ENCODE measurements around the gene MGMT.
A peak's percentile ranks its signal among the peaks of the same experiment; 100 is the strongest.

The MGMT gene

DNA sequence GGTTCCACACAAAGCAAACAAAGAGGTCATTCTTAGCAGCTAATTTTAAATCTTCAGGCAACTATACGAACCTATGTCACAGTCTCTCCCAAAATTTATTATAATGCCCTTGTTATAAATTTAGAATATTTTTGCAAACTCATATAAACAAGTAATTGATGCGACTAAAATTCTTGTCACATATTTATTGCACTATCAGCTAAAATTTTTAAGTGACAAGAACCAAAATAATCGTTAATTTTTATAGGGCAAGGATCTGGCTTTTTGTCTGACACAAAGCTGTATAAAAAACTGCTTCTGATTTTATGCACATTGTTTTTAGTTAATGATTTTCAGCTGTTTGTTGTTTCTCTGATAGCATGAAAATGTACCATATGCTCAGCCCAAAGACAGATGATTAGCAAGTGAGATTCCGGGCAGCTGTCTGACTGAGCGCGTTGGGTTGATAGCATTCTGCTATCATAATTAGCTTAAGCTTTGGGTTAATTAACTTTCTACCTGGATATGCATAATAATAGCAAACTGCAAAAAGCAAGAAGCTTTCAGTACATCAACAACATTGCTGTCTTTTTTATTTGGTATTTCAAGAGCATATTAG is 136.0 kb downstream of the MGMT start:
- DNase-seq, result no peak

DNA sequence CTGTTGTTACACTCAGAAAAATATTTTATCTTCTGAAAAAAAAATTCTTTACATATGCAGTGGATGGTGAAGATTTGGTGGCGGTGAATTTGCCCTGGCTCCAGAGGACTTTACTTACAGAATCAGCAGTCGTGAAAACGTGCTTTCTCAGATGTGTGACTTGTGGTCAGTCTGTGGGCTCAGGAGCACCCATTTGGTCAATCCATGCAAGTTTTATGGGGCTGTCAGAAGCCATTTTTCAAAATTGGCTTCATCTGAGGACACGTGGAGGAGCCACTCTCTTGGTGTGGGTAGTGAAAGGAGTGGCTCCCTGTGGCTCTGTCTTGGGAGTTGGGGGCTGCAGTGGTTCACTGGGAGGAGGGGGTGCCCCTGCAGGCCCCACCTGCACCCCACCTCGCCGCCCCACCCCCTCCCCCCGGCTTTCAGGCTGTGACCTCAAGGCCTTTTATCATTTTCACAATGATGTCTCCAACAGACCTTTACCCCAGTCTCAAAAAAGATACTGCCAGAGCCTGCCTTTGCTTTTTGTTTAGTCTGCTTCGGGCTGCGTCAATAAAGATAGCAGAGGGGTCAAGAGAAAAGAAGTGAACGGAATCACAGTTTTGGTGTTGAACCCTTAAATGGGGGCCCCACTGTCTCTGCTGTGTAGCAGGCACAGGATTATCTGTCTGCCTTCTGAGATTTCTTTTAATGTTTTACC is 137.4 kb downstream of the MGMT start:
- DNase-seq, result no peak

- DNase-seq, result no peak
Measured at GRCh38 chr10:129605266-129605985, 138.4 kb downstream of the MGMT start.

DNA sequence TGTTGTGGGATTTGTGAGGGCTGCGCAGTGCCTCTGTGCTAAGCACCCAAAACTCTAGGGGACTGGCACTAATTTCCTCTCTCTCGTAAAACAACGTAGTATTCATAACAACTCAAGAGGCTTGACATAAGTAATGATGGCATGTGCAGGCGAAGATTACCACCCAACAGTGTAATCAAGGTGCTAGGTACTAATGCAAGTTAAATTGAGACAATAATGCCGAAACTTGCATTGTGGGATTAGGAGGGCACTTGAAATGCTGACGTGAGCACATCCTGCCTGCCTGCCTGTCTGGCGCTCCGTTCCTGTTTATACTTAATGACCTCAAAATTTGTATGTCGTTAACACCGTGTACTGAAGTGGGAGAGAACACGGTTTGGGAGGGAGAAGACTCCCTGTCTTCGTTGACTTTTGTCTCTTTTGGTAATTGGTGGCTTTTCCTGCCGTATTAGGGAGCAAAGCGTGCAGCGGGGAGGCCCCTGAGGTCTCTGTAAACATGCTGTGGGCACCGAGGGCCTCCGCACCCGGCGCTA is 139.0 kb downstream of the MGMT start:
- peak; percentile 2 for DNase-seq

- no peak for DNase-seq
Measured at GRCh38 chr10:129607607-129608109, 140.6 kb downstream of the MGMT start.

- no peak for DNase-seq
Measured at GRCh38 chr10:129608653-129609052, 141.6 kb downstream of the MGMT start.

GRCh38 chr10:129609551-129609950 is 142.5 kb downstream of the MGMT start:
- no peak for DNase-seq

- no peak for DNase-seq
Measured at GRCh38 chr10:129612481-129613109, 145.6 kb downstream of the MGMT start.

DNA sequence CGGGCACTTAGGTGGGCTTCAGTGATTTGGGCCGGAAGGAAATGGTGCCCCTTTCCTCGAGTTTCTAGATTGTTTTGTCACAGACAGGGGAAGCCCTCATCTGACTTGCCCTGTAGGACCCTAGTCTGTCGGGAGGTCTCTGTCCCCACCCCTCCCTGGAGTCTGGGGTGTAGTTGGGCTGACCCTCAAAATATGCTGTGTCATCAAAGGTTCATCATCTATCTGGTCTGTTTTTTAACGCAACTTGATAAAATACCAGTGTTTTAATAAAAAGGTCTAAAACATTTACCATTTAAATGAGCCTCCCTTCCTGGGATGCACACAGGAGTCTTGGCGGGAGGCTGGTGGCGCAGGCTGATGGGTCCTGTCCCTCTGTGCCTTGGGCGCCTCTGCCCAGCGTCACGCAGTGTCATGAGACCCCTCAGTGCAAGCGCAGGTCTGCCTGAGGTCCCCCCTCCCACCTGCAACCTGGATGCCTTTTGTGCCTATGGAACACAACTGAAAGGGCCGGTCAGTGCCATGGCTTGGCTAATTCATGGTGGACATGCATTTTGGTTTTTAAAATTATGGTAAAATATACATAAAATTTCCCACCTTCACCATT is 146.4 kb downstream of the MGMT start:
- DNase-seq, result no peak

GRCh38 chr10:129614341-129614740 is 147.3 kb downstream of the MGMT start:
- no peak for DNase-seq

- DNase-seq, result no peak
Measured at GRCh38 chr10:129615381-129615780, 148.3 kb downstream of the MGMT start.

GRCh38 chr10:129615921-129616525 is 149.0 kb downstream of the MGMT start:
- no peak for DNase-seq

DNA sequence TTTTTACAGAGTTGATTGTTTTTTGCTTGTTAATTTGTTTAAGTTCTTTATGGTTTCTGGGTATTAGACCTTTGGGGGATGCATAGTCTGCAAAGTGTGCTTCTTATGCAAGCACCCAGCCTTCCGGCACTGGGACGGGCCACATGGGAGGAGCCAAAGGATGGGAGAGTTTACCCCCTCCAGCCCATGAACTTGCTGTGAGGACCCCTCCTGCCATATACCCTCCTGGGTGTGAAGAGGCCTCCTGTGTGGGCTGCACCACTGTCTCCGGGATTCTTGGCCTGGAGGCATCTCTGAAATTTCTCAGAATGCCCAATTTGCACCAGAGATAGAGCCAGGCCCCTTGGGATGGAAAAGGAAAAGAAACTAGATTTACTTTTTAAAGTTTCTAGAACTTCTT is 150.7 kb downstream of the MGMT start:
- no peak for DNase-seq

DNA sequence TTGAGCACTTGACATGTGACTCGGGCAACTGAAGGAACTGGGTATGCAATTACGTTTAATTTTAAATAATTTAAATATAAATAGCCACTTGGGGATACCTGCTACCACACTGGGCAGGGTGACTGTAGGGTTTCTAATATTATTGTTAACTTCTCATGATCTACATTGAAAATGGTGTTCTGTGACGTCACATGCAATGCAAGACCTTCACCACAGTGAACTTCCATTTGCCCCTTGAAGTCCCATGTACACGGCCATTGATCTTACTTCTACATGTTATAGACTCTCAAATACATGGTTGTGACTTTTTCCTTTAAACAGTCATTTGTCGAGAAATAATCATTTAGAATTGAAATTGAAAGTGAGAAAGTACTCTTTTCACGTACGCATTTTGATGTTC is 154.0 kb downstream of the MGMT start:
- no peak for DNase-seq

GRCh38 chr10:129621693-129622092 is 154.7 kb downstream of the MGMT start:
- no peak for DNase-seq

GRCh38 chr10:129622291-129622690 is 155.2 kb downstream of the MGMT start:
- no peak for DNase-seq

GRCh38 chr10:129622736-129623135 is 155.7 kb downstream of the MGMT start:
- DNase-seq, result no peak

GRCh38 chr10:129624526-129624925 is 157.5 kb downstream of the MGMT start:
- DNase-seq, result no peak

DNA sequence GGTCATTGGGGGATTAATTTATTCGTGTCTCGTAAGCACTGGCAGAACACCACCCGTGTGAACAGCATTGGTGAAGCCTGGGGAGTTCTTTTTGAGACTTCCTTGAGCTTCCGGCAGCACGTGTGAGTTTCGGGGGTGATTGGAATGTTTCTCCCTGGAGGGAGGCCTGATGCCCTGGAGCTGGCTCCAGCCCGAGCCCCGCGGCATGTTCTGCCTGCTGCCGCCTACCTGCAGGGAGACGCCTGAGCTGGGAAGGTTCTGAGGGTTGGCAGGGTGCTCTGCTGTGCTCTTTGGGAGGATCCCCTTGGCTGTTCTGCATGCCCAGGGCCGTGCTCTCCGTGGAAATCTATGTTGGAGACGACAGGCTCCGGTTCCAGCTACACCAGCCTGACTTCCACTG is 159.3 kb downstream of the MGMT start:
- DNase-seq, result no peak

- no peak for DNase-seq
Measured at GRCh38 chr10:129626796-129627435, 159.9 kb downstream of the MGMT start.

GRCh38 chr10:129627442-129627841 is 160.4 kb downstream of the MGMT start:
- DNase-seq, result no peak

- no peak for DNase-seq
Measured at GRCh38 chr10:129628823-129629222, 161.8 kb downstream of the MGMT start.
